NOMO-1 treated with DMSO at 0.1 percent for 48 hours (cell line): ENCODE data around the gene JAZF1.

ENCODE experiments used
- DNase-seq: peaks from one replicate; lab custom pipeline; 2025; ENCODE audit not compliant: unreplicated experiment; lab: John Stamatoyannopoulos, UW

JAZF1 gene

DNA sequence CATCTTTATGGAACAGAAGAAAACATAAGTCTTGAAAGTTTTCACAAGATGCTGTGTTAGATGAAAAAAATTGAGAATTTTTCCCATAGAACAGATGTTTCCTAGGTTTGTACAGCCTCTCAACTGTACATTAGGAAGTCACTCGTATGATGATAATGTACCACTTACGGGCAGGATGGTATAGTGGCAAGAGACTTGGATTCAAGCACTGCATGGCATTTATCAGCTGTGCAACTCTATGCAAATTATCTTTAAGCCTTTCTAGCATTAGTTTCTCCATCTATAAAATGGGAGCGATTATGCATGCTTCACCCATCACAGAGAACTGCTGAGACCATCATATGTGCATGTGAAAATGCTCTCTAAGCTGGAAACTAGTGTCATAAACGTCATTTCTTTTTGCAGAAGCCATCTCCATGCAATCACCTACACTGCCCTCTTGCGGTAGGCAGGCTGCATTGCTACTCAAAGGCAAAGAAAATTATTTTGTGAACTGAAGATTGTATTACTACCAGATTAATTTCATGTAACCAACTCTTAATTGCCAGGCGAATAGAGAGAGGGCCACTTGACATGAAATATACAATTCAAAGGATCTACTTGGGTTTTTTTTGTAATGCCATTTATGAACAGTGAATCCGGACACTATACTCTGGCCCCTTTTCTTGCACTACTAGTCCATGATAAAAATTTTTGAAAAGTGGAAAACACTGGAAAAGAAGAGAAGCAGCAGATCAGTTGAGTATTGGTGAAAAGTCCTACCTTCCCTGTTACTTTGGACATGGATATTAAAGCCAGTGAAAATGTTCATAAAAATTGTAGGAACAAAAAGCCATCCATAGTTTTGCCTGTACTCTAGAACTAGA lies 102.3 kb downstream of the JAZF1 start:
- peak; percentile 54 for DNase-seq

DNA sequence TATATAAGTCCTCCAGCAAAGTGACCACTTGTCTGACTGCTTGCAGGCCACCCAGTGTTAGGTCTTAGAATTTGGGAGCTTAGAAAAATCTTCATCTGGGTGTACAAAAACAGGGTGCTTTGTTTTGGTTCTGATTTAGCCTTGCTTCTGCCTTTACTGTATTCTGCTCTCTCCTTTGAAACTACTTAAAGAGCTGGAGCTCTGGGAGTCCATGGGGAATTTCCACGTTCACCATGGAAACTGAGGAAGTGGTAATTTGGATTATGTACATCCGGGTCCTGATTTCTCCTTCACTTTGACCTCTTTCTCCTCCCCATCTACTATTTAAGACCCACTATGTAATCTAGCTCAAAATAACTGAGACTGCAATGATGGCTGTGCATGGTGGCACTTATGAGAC lies 103.0 kb downstream of the JAZF1 start:
- DNase-seq = no peak

DNA sequence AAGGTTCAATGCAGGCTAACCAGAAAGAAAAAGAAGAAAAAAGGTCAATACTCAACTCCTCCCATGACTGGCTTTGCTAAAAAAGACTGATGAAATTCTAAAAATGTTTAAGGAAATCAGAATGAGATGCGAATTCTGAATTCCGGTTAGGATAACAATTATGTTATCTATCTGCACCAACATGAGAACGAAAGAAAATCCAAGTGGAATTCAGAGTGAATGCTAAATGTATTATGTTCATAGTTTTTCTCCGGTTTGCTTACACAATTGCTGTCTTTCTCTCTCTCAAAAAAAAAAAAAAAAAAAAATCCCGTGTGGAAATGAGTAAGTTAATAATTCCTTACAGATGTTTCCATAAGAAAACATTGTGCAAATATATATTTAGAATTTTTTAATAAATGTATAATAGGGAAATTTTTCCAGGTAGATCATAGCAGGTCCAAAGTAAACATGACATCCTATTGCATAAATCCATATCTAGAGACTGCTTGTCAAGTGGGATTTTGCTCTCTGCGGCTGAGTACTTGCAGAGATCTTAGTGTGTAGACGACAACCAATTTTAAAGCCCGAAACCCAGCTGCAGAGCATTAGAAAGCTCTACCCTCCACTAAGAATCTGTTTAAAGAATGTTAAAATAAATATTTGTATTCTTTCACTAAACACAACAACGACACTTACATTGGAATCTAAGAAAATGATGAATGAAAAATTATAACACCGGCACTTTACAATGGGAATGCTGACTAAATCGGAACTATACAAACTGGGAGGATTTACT lies 104.0 kb downstream of the JAZF1 start:
- no peak for DNase-seq

DNA sequence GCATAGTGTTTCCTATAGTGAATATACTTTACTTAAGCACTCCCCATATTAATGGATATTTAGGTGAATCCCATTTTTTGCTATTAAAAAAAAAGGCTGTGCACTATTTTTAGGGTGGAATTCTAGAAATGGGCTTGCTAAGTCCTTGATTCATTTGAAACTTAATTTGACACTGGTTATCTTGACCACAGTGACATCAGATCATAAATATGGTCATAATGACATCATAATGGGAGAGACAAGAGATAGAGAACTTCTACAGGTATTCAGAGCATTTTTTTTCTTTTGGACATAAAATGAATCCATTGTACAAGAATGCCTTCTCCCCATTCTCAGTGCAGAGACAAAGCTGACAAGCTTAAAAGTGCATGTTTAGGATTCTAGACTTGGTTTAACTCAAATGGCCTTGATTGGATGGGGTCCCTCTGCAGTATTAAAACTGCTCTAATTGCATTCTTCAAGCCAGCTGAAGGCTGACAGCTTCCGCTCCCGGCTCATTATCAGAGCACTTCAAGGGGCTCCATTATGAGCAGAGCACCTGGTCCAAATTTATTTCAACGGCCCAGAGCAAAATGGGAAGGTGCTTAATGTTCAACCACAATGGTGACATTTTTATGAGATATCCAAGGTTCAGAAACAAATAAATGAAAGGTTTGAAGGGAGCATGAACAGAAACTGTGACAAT lies 104.8 kb downstream of the JAZF1 start:
- no peak for DNase-seq

DNA sequence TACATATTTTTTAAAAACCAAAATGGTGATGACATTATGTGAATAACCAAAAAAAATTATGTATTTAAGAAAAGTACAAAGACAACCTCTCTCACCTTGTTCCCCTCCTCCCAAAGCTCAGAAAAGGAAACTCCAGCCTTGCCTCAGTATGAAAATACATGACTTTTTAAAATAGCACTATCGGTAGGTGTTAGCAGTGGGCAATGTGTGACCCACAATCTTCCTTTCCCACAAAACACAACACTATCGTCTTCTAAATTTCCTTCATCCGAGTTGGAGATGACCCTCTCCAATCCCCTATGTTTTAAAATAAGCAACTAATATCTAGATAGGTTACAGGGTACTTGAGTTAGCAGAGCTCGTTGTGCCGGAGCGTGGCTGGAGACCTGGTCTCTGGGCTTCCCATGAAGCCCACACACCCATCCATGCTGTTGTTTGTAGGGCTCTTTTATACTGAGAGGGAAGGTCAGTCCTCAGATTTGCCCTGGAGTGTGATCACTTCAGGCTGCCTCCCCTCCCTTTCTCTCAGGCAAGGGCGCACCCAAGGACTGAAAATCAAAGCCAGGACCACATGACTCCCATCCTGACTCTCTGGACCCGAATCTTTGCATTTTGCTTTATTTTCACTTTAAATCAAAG lies 107.6 kb downstream of the JAZF1 start:
- DNase-seq = no peak

DNA sequence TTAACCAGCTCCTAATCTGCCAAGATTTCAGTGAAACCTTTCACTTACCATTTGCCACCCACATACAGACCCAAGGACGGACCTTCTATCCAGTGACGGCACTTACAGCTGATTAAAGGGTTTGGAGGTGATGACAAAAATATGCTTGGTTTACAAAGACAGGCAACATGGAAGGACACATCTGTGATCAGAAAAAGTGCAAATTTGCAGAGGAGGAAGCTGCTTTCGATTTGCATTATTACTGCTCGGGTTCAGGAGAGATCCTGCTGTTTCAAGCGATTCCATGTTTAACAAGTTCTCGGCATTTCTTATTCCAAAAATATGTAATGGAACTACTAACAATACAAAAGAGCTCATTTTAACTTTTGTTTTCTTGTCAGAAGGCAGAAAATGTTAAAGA lies 109.0 kb downstream of the JAZF1 start:
- DNase-seq = no peak

DNA sequence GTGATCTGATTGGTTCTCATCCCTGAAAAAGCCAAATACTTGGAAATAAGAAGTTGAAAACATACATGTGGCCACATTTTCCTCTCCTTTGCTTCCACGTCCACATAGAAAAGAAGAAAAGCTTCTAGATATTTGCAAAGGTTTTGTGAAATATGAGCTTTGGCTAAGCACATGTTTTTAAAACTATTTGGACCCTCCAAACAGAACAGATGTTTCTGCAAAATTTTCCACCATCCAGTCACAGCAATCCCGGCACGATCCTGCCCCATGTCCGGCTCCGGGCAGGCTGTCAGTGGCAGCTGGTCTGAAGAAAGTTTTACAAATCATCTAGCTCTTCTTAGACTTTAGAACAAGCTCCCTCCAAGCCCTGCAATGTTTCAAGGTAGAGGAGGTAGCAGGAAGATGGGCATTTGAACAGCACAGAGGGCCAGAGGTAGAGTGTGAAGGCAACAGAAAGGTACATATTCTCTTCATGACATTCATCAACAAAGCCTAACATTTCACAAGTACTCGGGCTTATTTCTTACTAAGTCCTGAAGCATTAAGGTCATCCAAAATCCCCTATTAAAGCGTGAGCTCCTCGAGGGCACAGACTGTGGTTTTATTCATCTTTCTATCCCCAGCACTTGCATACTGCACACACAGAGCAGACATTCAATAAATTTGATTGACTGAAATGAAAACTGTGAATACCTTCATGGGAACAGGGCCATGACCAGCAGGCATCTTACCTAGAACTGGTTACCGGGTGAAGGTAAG lies 110.1 kb downstream of the JAZF1 start:
- no peak for DNase-seq

DNA sequence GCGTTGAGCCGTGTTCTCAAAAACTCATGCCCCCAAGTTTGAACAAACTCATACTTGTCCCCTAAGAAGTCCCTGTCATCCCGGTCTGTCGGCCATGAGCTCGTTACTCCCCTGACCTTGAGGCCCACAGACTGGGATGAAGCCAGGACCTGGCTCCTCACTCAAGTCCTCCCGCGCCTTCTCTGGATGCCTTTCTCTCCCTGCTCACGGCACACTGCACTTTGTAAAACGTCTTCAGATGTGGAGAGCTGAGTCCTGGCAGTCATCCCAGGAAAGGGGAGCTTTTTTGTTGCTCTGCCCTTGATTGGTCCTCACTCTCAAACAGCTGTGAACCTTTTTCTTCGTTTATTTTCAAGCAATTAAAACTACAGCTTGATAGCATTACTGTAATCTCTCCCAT lies 110.8 kb downstream of the JAZF1 start:
- no peak for DNase-seq

DNA sequence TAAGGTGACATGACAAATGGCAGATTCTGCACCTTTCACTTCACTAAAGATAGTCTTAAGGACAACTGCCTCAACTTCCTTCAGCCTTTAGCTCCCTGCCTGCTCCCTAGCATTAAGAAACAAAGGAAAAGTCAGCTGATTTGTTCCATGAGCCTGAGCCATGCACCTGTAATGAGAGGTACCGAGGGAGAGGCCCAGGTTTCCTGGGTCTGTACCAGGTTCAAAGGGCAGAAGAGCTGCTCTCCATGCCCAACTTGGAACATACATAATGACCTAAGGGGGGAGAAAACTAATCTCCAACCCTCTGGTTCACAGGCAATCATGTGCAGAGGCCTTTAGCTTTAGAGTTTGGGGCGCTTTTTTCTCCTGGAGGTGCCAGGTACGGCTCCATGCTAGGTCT lies 111.2 kb downstream of the JAZF1 start:
- DNase-seq = no peak

DNA sequence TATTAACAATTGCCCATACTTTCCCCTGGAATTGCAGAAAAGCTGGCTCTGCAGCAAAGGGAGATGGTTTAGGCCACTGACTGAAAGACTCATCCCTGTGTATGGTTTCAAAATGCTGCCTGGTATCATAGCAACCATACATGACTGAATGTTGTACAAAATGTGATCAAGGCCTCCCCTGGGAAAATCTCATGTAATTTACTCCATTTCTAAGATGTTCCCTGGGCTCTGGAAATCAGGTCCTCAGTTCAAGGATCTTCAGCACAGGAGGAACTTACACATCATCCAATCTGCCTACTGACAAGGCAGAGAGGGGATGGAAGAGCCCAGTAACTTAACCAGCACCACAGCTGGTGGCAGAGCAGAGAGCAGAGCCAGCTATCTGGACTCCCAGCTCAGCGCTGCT lies 111.8 kb downstream of the JAZF1 start:
- no peak for DNase-seq

DNA sequence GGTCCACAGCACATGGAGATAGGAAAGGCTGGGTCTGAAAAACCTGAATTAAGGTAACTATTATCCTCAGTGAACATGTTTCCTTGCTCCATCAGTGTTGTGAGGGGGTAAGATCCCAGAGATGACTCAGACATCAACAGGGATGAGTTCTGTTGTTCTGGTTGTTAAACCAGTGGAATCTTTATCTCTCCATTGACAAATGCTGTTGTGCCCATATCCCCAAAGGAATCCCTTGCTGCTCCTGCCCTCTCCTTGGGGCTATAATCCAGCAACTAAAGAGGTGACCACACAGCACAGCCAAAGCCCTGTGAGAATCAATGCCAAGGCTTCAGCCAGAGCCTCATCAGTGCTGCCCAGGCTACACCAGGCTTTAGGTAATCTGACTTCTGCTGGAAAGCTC lies 113.4 kb downstream of the JAZF1 start:
- no peak for DNase-seq

DNA sequence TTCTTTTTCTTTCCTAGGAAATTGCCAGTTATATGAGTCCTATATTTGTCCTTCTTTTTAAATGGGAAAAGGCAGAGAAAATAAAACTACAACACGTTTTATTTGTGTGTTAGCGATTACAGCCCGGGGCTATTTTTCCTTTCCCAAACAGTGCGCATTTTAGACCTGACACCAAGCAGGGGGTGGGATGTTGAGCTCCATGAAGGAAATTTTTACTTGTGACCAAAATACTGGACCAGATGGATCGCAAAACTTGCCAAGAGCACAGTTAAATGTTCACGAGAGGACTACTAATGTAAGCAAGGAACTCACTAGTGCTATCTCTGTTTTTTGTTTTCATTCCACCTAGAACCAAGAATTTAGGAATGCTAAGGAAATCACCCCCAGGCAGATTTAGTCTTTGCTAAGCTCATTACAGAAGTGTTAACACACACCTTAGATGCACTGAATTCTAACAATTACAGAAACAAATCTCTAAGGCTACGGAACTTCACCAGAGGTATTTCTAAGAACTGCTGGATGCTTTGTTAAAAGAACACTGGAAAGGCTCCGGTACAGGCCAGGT lies 114.8 kb downstream of the JAZF1 start:
- no peak for DNase-seq

DNA sequence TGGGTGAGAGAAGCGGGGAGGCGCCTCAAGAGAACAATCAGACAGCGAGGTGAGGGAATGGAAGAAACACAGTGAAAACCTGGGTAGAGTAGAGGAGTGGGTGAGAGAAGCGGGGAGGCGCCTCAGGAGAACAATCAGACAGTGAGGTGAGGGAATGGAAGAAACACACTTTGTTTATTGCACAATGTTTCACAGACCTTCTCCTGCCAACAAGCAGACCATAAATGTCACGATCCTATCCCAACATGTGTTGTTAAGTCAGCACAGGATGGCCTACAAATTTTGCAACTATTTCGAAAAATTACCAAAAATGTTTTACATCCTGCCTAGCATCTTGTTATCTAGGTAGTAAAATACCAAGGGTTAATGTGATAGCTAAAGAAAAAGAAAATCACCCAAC lies 115.3 kb downstream of the JAZF1 start:
- peak; percentile 20 for DNase-seq

DNA sequence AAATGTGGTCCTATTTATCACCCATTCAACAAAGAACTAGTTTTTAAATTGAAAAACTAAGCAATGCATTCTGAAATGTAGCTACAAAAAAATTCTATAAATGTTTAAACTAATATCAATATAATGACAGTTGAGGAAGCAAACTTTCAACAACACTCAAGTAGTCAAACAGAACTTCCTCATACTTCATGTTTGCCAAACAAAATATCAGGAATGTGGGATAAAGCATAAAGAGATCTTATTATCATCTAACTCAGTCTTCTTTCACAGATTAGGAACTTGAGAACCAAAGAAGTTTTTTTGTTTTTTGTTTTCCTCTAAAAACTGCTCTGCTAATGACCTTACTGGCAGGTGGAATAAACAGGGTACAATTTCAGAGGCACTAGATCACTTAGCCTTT lies 116.2 kb downstream of the JAZF1 start:
- DNase-seq = no peak

DNA sequence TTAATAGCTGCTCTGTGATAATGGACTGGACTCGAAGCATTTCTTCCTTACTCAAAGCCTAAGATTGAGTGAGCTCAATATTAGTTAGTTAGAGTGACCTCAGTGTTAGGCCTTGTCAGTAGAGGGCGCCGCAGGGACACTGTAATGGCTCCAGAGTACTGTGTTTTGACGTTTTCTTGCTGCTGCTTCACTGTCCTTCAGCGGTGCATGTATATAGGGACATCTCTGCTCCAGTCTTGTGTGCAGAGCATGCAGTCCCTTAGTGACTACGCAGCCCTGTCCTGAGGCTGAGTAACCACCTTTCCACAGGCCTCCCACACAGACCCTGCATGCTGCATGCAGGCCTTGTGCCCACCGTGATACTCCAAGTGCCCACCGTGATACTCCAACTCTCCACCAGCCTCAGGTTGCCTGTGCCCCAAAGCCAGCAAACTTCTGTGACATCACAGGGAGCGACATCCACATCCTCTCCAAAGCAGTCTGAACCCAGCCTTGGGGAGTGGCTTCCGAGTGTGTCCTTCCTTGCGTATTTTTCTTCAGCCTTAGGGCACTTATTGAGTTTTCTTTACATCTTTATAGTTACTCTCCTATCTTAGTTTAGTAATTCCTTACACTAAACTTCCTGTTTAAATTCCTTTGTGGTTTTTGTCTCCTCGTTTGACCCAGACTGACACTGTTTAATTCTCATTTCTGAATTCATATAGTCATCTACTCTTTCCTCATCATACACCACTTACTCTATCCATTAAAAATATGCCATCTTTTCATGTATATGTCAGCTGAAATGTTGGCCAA lies 118.2 kb downstream of the JAZF1 start:
- peak; percentile 87 for DNase-seq

DNA sequence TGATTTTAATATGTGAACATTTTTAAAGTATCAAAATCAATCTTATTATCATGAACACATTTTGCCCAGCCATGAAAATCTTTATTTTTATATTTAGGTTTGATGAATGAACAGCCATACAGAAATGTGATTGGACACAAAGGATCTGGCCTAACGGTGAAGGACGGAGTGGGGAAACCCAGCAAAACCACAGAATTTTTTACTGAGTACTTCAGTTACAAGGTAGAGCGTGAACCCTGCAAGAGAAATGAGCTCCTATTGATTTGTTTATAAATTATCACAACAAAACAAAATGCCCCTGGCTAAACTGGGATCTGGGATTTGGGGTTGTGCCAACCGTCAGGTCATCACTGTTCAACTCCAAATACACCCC lies 118.8 kb downstream of the JAZF1 start:
- DNase-seq = no peak

DNA sequence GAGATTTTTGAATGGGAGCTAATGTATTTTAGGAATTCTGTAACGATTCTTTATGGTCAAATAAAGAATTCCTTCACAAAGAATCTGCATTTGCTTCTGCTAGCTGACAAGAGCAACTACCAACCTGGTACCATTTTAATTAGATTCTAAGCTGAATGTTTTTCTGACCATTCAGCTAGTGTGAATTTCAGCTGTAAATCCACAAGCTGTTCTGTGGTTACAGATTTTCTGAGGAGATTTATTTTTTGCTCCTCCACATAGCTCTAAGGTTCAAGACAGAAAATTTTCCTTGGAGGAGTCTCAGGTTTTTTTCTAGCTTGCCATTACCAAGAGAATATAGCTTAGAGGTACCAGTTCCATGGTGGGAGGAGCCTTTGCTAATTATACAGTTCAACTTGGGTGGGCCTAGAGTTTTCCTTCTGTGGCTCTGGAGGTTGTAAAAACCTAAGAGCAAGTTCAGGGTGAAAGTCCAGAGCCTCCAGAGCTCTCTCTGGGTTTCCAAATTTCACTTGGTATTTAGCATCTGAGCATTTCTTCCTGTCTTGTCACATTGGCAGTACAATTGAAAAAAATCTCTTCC lies 120.1 kb downstream of the JAZF1 start:
- DNase-seq = no peak

DNA sequence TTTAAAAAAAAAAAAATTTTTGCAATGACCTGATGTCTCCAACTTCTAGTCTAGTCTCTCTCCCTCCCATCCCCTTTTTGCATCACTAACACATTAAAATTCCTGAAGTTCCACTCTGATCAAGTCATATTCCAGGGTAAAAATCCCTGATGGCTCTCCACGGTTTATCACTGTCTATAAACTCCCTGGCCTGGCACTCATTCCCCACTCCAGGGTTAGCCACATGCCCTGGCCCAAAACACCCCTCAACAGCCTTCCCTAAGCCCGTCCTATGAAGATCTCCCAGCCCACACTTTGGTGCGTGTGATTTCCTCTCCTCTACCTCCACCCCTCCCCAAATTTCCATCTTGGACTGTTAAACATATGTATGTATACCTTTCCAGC lies 125.4 kb downstream of the JAZF1 start:
- DNase-seq = no peak

DNA sequence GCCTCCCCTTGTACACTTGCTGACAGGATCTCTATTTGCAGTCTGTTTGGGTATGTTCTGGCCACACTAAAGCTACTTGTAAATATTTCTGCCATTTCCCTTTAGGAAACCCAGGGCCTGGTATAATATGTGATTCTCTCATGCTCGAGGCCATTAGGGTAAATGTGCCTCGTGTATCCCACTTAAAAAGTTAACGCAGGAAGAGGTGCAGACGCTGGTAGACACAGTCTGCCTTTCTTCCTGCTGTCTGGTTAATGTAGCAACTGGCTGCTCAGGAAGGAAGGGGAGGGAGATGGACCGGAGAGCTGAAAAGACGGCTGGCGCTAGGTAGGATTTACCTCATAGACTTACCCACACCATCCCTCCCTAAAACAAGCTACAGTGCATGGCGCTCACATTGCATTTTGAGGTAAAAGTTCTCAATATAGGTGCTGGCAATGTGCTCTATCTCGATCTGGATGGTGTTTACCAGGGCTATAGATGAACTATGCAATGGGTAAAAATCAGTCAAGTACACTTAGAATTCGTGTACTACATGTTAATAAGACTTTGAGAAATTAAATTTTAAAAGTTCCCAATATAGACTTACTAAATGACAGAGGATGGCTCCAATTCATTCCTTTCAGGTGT lies 125.9 kb downstream of the JAZF1 start:
- DNase-seq = no peak
